Peyer's patch (tissue), 4 donors: Measurements from ENCODE around the gene CHST11.

Experiments
- POLR2A ChIP-seq, 2 donors: fragments of 450-650 bp; IDR thresholded peaks; one replicate each; pipeline ENCODE4 v1.5.1; 2017; ENCODE audit warnings: antibody characterized with exemption in 2 of 2, mild to moderate bottlenecking in 2 of 2, moderate library complexity in 2 of 2
- TF ChIP-seq, protein P1 (sequence below), 6 experiments: fragments of 450-650 bp in 4 of 6; fragments of 200-600 bp in 2 of 6; sonication (generic) in 1 of 6; IDR thresholded peaks; one replicate each; pipeline ENCODE4 v1.5.1; 2017 to 2019; ENCODE audit warnings: antibody characterized with exemption in 6 of 6, mild to moderate bottlenecking in 3 of 6, moderate library complexity in 1 of 6

DNA sequence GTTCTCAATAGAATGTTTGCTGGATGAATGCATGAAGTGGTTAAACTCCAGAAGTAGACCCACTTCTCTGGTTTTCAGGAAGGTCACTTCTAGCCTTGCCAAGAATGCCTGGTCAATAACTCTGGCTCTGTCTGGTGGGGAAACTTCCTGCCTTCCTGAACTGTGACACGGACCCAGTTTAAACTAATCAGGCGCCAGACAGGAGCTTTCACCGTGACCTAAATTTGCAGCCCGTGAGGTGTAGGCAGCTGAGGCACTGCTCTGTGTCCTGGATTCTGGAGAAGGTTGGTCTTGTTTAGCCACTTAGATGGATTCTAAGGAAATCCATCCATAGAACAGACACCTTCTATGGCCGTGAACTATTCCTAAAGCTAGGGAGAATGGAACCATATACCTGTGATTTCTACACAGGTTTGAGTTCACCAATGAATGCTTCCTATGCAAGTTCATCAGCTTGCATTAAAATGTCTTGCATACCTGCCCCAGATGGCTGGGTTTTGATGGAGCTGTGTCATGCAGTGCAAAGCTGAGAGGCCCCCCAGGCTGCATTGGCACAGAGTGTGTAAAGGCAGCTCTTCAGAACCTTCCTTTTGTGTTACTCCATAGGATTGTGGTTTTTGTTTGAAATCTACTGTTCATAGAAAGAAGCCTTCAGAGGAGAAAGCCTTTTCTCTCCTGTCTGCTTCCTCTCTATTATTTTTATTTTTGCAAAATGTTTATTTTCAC, 4.4 kb downstream of the CHST11 start:
- TF ChIP-seq, protein P1, sequence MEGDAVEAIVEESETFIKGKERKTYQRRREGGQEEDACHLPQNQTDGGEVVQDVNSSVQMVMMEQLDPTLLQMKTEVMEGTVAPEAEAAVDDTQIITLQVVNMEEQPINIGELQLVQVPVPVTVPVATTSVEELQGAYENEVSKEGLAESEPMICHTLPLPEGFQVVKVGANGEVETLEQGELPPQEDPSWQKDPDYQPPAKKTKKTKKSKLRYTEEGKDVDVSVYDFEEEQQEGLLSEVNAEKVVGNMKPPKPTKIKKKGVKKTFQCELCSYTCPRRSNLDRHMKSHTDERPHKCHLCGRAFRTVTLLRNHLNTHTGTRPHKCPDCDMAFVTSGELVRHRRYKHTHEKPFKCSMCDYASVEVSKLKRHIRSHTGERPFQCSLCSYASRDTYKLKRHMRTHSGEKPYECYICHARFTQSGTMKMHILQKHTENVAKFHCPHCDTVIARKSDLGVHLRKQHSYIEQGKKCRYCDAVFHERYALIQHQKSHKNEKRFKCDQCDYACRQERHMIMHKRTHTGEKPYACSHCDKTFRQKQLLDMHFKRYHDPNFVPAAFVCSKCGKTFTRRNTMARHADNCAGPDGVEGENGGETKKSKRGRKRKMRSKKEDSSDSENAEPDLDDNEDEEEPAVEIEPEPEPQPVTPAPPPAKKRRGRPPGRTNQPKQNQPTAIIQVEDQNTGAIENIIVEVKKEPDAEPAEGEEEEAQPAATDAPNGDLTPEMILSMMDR (IDR thresholded peaks at IDR 0.05) = no peak
- TF ChIP-seq POLR2A (IDR thresholded peaks at IDR 0.05) = no peak
